Activated CD4-positive, alpha-beta memory T cell treated with anti-CD3 and anti-CD28 coated beads for 36 hours (primary cell): ENCODE results near the gene SH2D4B. TPM values are rescaled to one million over a fixed set of nuclear protein-coding genes. Genes with fewer than 3 reads are reported as not detected.
A peak's percentile ranks its signal among the peaks of the same experiment; 100 is the strongest.

Experiments
- CTCF ChIA-PET: fragments of 350-600 bp; sonication (Branson Sonifier 250); formaldehyde crosslinking; loops from one replicate; lab custom pipeline; 2021; ENCODE audit warnings: antibody characterized with exemption, inconsistent platforms; lab: Charles Lee
- POLR2A ChIA-PET: fragments of 350-600 bp; sonication (Branson Sonifier 250); formaldehyde crosslinking; loops from one replicate; lab custom pipeline; 2021; ENCODE audit warnings: antibody characterized with exemption; lab: Charles Lee
- DNase-seq: peaks from one replicate; pipeline ENCODE4 v3.0.0-alpha.2; 2020
- H3K27ac Mint-ChIP-seq: one replicate; pipeline ENCODE4 v1.8.0; 2021; ENCODE audit warnings: mixed read lengths
- H3K27me3 Mint-ChIP-seq: one replicate; pipeline ENCODE4 v1.8.0; 2021; ENCODE audit warnings: mixed read lengths
- H3K36me3 Mint-ChIP-seq: one replicate; pipeline ENCODE4 v1.8.0; 2021; ENCODE audit warnings: mixed read lengths
- H3K4me1 Mint-ChIP-seq: one replicate; pipeline ENCODE4 v1.8.0; 2021; ENCODE audit warnings: low read depth, mixed read lengths
- H3K4me3 Mint-ChIP-seq: one replicate; pipeline ENCODE4 v1.8.0; 2021; ENCODE audit warnings: mild to moderate bottlenecking, mixed read lengths
- H3K9me3 Mint-ChIP-seq: one replicate; pipeline ENCODE4 v1.8.0; 2021; ENCODE audit warnings: mixed read lengths
- intact Hi-C: fragments of 100-400 bp; cut with micrococcal nuclease; formaldehyde crosslinking; loops from one replicate; pipeline ENCODE4 v1.15.1; 2023
- total RNA-seq, 2 experiments: library from RNA; stranded (reverse); gene quantifications; one replicate each; pipeline ENCODE4 v1.2.3, GENCODE V29; 2021

SH2D4B gene
- total RNA-seq, 2 experiments from 2014 or later = 0.12 TPM; not detected in 1

DNA sequence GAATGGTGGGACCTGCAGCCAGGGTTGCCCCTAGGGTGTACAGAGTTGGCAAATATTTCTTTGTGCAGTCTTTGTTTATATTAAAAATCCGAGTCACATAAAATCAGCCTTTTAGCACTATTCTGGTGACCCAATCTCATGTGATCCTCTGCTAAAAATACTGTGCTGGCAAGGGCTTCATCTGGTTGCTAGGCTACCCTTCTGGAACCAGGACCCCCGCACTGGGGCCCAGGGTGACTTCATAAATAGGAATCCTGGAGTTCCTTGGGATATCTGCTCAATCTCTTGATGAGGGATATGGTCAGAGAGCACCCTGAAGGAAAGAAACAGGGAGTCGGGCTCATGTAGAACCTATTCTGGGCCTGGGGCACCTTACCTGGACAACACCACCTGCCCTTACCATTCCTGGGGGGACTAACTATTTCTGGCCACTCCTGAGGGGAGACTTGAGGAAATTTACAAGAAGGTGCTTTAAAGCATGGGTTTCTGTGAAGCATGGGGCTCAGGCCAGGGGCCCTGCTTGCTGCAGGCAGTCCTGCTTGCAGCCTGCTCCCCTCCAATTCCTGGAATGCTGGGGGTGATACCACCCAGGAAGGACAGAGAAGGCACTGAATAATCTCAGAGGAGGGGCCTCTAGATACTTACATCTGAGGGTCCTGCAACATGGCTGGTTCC, 44.7 kb downstream of the SH2D4B start:
- Mint-ChIP-seq H3K36me3 (no peaks in the 10 kb centered on the region), H3K27ac (no peak overlapping the region), H3K27me3 (peaks cover 2% of the 10 kb centered on the region), H3K4me3 (no peak overlapping the region), H3K9me3 (no peaks in the 10 kb centered on the region), H3K4me1 (no peaks in the 10 kb centered on the region)
- intact Hi-C loops = no loop called here
- ChIA-PET CTCF (no interaction called here), POLR2A (no interaction called here)
- no peak for DNase-seq

GRCh38 chr10:80583685-80584084, 46.0 kb downstream of the SH2D4B start:
- H3K36me3 Mint-ChIP-seq = no peaks in the 10 kb centered on the region
- no peak overlapping the region for H3K4me3 Mint-ChIP-seq
- no peaks in the 10 kb centered on the region for H3K4me1 Mint-ChIP-seq
- H3K9me3 Mint-ChIP-seq = no peaks in the 10 kb centered on the region
- no peaks in the 10 kb centered on the region for H3K27me3 Mint-ChIP-seq
- intact Hi-C loops = no loop called here
- ChIA-PET CTCF (interaction anchor here (1.5 to 2.8 kb wide), 2 partner anchors 15 to 139 kb away, joined by 5 to 8 read pairs; no protein-coding TSS in a partner anchor), POLR2A (no interaction called here)
- no peak overlapping the region for H3K27ac Mint-ChIP-seq
- no peak for DNase-seq

DNA sequence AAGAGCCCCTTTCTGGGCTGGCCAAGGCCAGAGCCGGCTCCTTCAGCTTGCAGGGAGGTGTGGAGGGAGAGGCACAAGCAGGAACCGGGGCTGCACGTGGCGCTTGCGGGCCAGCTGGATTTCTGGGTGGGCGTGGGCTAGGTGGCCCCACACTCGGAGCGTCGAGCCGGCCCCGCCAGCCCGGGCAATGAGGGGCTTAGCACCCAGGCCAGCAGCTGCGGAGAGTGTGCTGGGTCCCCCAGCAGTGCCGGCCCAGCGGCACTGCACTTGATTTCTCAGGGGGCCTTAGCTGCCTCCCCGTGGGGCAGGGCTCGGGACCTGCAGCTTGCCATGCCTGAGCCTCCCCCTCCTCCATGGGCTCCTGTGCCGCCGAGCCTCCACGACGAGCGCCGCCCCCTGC, 48.1 kb downstream of the SH2D4B start:
- CTCF ChIA-PET = interaction anchor here (0.9 to 2.8 kb wide), 4 partner anchors 11 to 14 kb away, joined by 3 to 8 read pairs (median 4); no protein-coding TSS in a partner anchor
- intact Hi-C loops = no loop called here

DNA sequence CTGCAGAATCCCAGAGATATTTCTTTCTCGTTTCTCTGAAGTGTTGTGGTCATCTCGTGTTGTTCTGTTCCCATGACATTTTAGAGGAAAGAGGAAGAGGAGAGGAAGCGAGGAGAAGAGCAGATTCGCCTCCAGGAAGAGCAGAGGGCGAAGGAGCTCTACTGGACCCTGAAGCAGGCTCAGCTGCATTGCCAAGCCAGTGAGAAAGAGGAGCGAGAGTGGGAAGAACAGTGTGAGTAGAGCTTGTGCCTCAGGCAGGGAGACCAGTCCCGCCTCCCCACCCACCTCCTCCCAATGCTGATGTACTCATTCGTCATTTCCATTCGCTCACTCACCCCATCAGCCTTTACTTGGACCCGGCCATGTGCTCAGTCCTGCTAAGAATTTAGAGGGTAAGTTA, 50.8 kb downstream of the SH2D4B start:
- no peaks in the 10 kb centered on the region for H3K27me3 Mint-ChIP-seq
- H3K36me3 Mint-ChIP-seq = no peaks in the 10 kb centered on the region
- intact Hi-C loops = no loop called here
- no peaks in the 10 kb centered on the region for H3K9me3 Mint-ChIP-seq
- H3K4me3 Mint-ChIP-seq = no peak overlapping the region
- no peak for DNase-seq
- H3K4me1 Mint-ChIP-seq = no peaks in the 10 kb centered on the region
- no peak overlapping the region for H3K27ac Mint-ChIP-seq
- ChIA-PET CTCF (interaction anchor here (0.7 to 1.3 kb wide), 4 partner anchors 8 to 144 kb away, joined by 3 to 5 read pairs (median 4); no protein-coding TSS in a partner anchor), POLR2A (no interaction called here)

More for the DNA sequence above, 48.1 kb downstream of the SH2D4B start:
- H3K9me3 Mint-ChIP-seq = no peaks in the 10 kb centered on the region
- no peak for DNase-seq
- H3K4me1 Mint-ChIP-seq = no peaks in the 10 kb centered on the region
- H3K27ac Mint-ChIP-seq = no peak overlapping the region
- H3K27me3 Mint-ChIP-seq = no peaks in the 10 kb centered on the region
- POLR2A ChIA-PET = no interaction called here
- no peak overlapping the region for H3K4me3 Mint-ChIP-seq
- H3K36me3 Mint-ChIP-seq = no peaks in the 10 kb centered on the region

DNA sequence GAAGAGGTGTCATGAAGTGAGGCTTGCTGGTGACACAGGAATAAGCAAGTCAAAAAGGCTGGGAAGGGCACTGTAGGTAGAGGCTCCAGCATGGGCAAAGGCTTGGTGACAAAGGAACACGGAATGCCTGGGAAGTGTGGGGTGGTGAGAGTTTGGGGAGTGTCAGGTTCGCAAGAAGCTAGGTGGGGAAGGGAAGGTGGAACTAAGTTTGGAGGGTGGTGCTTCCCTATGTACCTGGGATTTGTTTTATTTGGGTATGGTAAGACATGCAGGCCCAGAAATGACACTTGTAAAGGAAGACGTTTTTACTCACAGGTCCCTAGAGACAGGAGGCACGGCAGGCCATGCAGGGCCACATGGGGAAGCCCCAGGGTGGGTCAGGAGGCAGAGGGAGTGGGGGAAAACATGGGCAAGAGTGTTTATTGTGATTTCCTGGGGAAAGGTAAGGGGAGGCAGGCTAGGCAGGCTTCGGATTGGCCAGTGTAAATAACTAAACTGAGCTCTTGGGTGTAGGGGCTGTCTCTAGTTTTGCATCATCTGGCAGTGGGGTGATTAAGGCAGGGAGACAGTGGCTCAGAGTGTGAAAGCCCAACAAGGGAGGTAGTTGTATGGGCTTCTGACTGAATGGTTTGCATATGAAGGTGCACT, 52.1 kb downstream of the SH2D4B start:
- POLR2A ChIA-PET = no interaction called here
- Mint-ChIP-seq H3K9me3 (no peaks in the 10 kb centered on the region), H3K27me3 (no peaks in the 10 kb centered on the region), H3K4me3 (no peak overlapping the region), H3K27ac (no peak overlapping the region), H3K4me1 (no peaks in the 10 kb centered on the region), H3K36me3 (no peaks in the 10 kb centered on the region)
- intact Hi-C loops = no loop called here
- DNase-seq = no peak
- CTCF ChIA-PET = no interaction called here

DNA sequence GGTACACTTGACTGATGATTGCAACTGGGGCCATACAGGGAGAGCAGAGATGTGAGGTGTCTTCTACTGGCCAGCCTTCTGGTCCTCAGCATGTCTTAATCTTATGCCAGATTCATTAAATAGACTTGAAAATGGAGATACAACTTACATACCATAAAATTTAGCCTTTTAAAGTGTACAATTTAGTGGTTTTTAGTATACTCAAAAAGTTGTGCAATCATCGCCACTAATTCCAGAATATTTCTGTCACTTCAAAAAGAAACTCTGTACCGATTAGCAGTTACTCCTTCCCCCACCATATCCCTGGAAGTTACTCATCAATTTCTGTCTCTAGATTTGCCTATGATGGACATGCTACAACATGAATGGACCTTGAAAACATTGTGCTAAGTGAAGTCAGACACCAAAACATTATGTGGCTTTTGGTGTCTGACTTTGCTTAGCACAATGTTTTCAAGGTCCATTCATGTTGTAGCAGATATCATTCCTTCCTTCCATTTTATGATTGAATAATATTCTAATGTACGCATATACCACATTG, 53.0 kb downstream of the SH2D4B start:
- POLR2A ChIA-PET = no interaction called here
- no peak for DNase-seq
- no peaks in the 10 kb centered on the region for H3K36me3 Mint-ChIP-seq
- H3K27me3 Mint-ChIP-seq = no peaks in the 10 kb centered on the region
- intact Hi-C loops = no loop called here
- H3K9me3 Mint-ChIP-seq = no peaks in the 10 kb centered on the region
- CTCF ChIA-PET = no interaction called here
- no peak overlapping the region for H3K27ac Mint-ChIP-seq
- H3K4me1 Mint-ChIP-seq = no peaks in the 10 kb centered on the region
- H3K4me3 Mint-ChIP-seq = no peak overlapping the region

- Mint-ChIP-seq H3K27ac (no peak overlapping the region), H3K9me3 (no peaks in the 10 kb centered on the region), H3K4me3 (no peak overlapping the region), H3K4me1 (no peaks in the 10 kb centered on the region), H3K36me3 (no peaks in the 10 kb centered on the region), H3K27me3 (no peaks in the 10 kb centered on the region)
- POLR2A ChIA-PET = no interaction called here
- intact Hi-C loops = loop anchor here (5.0 kb wide), 1 partner anchor 219 kb away; no protein-coding TSS in a partner anchor
- DNase-seq = peak; percentile 43
- CTCF ChIA-PET = interaction anchor here (0.6 to 5.8 kb wide), 20 partner anchors 8 to 692 kb away, joined by 3 to 25 read pairs (median 4); no protein-coding TSS in a partner anchor
These were observed 58.9 kb downstream of the SH2D4B start for GRCh38 chr10:80596391-80597257.

DNA sequence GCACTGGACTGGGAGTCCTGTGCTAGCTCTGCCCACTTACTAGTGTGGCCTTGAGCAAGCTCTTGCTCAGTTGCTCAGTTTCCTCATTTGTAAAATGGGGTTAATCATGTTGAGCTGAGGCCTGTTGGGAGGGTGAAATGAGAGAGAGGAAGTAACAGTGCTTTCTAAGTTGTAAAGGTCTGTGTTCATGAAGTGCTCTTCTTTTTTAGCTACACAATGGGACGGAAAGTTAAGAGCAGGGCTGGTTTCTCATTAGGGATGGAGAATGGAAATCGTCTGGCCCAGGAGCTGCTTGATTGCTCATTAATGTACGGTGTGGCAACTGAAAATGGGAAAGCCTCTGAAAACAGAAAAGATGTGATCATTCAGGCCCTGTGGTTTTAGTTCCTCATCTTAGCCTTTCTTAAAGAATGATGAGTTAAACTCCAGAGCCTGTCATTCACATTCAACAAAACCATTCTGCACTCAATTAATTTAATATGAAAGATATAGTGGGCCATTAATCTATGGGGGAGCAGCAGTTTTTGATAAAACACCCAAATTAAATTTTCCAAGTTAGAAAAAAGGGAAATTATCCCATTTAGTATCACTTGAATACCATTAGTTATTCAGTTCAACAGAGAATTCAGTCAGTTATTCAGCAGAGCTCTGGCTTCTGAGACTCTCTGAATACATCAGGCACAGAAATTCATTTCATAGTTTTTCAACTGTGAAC, 60.5 kb downstream of the SH2D4B start:
- H3K4me3 Mint-ChIP-seq = no peak overlapping the region
- H3K27me3 Mint-ChIP-seq = no peaks in the 10 kb centered on the region
- ChIA-PET CTCF (interaction anchor here (0.6 to 5.8 kb wide), 12 partner anchors 10 to 155 kb away, joined by 3 to 25 read pairs (median 4); no protein-coding TSS in a partner anchor), POLR2A (no interaction called here)
- H3K9me3 Mint-ChIP-seq = no peaks in the 10 kb centered on the region
- intact Hi-C loops = loop anchor here (2.0 to 5.0 kb wide), 2 partner anchors 153 to 221 kb away; no protein-coding TSS in a partner anchor
- H3K4me1 Mint-ChIP-seq = no peaks in the 10 kb centered on the region
- no peaks in the 10 kb centered on the region for H3K36me3 Mint-ChIP-seq
- H3K27ac Mint-ChIP-seq = no peak overlapping the region
- no peak for DNase-seq

DNA sequence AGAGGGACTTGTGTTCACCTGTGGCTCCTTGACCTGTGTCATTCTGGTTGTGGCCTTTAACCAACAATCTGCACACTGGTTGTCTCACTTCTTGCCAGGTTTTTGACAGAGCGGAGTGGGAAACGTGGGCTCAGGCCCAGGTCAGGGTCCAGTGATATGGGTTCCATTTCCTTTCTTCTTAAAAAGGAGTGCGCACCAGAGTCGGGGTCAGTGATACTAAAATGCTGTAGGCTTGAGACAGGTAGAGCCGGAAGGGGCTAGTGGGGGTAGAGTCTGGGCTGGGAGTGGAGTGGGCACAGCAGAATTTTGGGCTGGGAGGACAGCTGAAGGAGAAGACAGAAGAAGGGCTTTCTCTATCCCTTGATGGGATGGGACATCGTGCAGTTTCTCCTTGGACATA, 61.2 kb downstream of the SH2D4B start:
- H3K36me3 Mint-ChIP-seq = no peaks in the 10 kb centered on the region
- intact Hi-C loops = loop anchor here (2.0 to 5.0 kb wide), 2 partner anchors 154 to 222 kb away; no protein-coding TSS in a partner anchor
- no peak overlapping the region for H3K4me3 Mint-ChIP-seq
- H3K27ac Mint-ChIP-seq = no peak overlapping the region
- no peaks in the 10 kb centered on the region for H3K9me3 Mint-ChIP-seq
- H3K27me3 Mint-ChIP-seq = no peaks in the 10 kb centered on the region
- H3K4me1 Mint-ChIP-seq = no peaks in the 10 kb centered on the region
- ChIA-PET POLR2A (no interaction called here), CTCF (interaction anchor here (0.5 to 5.8 kb wide), 10 partner anchors 12 to 216 kb away, joined by 3 to 25 read pairs (median 5); no protein-coding TSS in a partner anchor)
- DNase-seq = no peak

- ChIA-PET POLR2A (no interaction called here), CTCF (interaction anchor here (1.2 to 5.8 kb wide), 7 partner anchors 13 to 155 kb away, joined by 3 to 25 read pairs (median 6); no protein-coding TSS in a partner anchor)
- Mint-ChIP-seq H3K9me3 (no peaks in the 10 kb centered on the region), H3K27ac (no peak overlapping the region), H3K4me1 (no peaks in the 10 kb centered on the region), H3K36me3 (no peaks in the 10 kb centered on the region), H3K4me3 (no peak overlapping the region), H3K27me3 (no peaks in the 10 kb centered on the region)
- DNase-seq = peak; percentile 55
- intact Hi-C loops = loop anchor here (2.0 to 5.0 kb wide), 2 partner anchors 155 to 222 kb away; no protein-coding TSS in a partner anchor
These were observed 61.7 kb downstream of the SH2D4B start for GRCh38 chr10:80599424-80599847.

DNA sequence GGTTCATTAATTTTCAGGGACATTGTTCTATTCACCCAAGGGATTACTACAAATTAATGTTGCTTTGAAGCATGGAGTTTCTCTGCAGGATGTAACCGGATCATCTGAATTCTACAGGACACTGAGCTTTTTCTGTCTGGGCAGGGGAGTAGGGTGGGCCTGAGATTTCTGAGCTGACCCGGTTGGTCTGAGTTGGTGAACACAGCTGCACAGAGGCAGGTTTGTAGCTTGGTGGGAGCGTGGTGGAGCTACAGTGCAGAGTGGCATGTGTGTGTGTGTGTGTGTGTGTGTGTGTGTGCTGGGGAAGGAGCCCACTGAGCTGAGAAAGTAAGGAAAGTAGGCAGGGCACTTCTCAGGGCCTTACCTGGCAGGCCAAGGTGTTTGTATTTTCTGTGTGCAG, 62.6 kb downstream of the SH2D4B start:
- Mint-ChIP-seq H3K27me3 (no peaks in the 10 kb centered on the region), H3K36me3 (no peaks in the 10 kb centered on the region), H3K9me3 (no peaks in the 10 kb centered on the region), H3K27ac (no peak overlapping the region), H3K4me1 (no peaks in the 10 kb centered on the region), H3K4me3 (no peak overlapping the region)
- ChIA-PET POLR2A (no interaction called here), CTCF (interaction anchor here (1.2 to 5.8 kb wide), 5 partner anchors 10 to 155 kb away, joined by 3 to 25 read pairs (median 5); no protein-coding TSS in a partner anchor)
- intact Hi-C loops = no loop called here
- no peak for DNase-seq
